ENCODE results near the gene ZBTB9. TPM values are rescaled to one million over a fixed set of nuclear protein-coding genes. Genes with fewer than 3 reads are reported as not detected.

ZBTB9 gene
- total RNA-seq, 6 experiments from 2014 or later: 6.4 to 9.2 (median 7.6) TPM

- 0 out of 2 replicates have a peak overlapping the region, but pooled peaks have one; percentile 16 for H3K27ac Mint-ChIP-seq
- H3K9me3 Mint-ChIP-seq: no peaks in the 10 kb centered on the region
- peaks cover 27% of the 10 kb centered on the region; the same call in 1 of the 2 replicates for H3K36me3 Mint-ChIP-seq (ENCODE audit: low read depth)
- no peak overlapping the region for H3K4me3 Mint-ChIP-seq
- DNase-seq: peak; percentile 66
- TF ChIP-seq CTCF (IDR thresholded peaks at IDR 0.05): peak; percentile 73
- peaks cover under 1% of the 10 kb centered on the region for H3K27me3 Mint-ChIP-seq (ENCODE audit: insufficient read depth)
- H3K4me1 Mint-ChIP-seq (ENCODE audit: low read depth): peaks cover 20% of the 10 kb centered on the region
Observed at GRCh38 chr6:33407132-33407718, 47.2 kb upstream of the ZBTB9 start.

GRCh38 chr6:33410050-33410710 lies 44.2 kb upstream of the ZBTB9 start:
- Mint-ChIP-seq H3K27ac (peak overlapping the region; percentile 96), H3K4me1 (ENCODE audit: low read depth) (peaks cover 47% of the 10 kb centered on the region), H3K4me3 (peak overlapping the region; percentile 92), H3K9me3 (no peaks in the 10 kb centered on the region), H3K27me3 (ENCODE audit: insufficient read depth) (peaks cover 10% of the 10 kb centered on the region), H3K36me3 (ENCODE audit: low read depth) (peaks cover 35% of the 10 kb centered on the region)
- peak; percentile 98 for DNase-seq
- TF ChIP-seq CTCF (IDR thresholded peaks at IDR 0.05): no peak

- Mint-ChIP-seq H3K4me3 (peak within 1 kb of the TSS; percentile 92), H3K36me3 (ENCODE audit: low read depth) (peaks cover 37% of the 10 kb centered on the region), H3K27ac (peak within 1 kb of the TSS; percentile 96), H3K4me1 (ENCODE audit: low read depth) (peaks cover 55% of the 10 kb centered on the region), H3K9me3 (no peaks in the 10 kb centered on the region), H3K27me3 (ENCODE audit: insufficient read depth) (peaks cover 11% of the 10 kb centered on the region)
- peak; percentile 47 for TF ChIP-seq CTCF (IDR thresholded peaks at IDR 0.05)
- DNase-seq: no peak
Observed at GRCh38 chr6:33410711-33411631, 43.4 kb upstream of the ZBTB9 start, which contains the start of gene PHF1. TSS of gene PHF1 (plus strand) at chr6:33411014. CDS start at chr6:33412264, 1,250 bp downstream.

GRCh38 chr6:33411632-33412005 lies 42.8 kb upstream of the ZBTB9 start:
- DNase-seq: no peak
- Mint-ChIP-seq H3K9me3 (no peaks in the 10 kb centered on the region), H3K27me3 (ENCODE audit: insufficient read depth) (peaks cover 12% of the 10 kb centered on the region), H3K4me3 (peak overlapping the region; percentile 89), H3K36me3 (ENCODE audit: low read depth) (peaks cover 43% of the 10 kb centered on the region), H3K4me1 (ENCODE audit: low read depth) (peaks cover 62% of the 10 kb centered on the region), H3K27ac (peak overlapping the region; percentile 78)
- TF ChIP-seq CTCF (IDR thresholded peaks at IDR 0.05): no peak

GRCh38 chr6:33412140-33413009 lies 42.0 kb upstream of the ZBTB9 start:
- Mint-ChIP-seq H3K4me1 (ENCODE audit: low read depth) (peaks cover 66% of the 10 kb centered on the region), H3K36me3 (ENCODE audit: low read depth) (peaks cover 51% of the 10 kb centered on the region), H3K27ac (peak overlapping the region; percentile 100), H3K27me3 (ENCODE audit: insufficient read depth) (peaks cover 16% of the 10 kb centered on the region), H3K9me3 (no peaks in the 10 kb centered on the region), H3K4me3 (peak overlapping the region; percentile 89)
- TF ChIP-seq CTCF (IDR thresholded peaks at IDR 0.05): no peak
- DNase-seq: no peak
